Type B pancreatic cell (in vitro differentiated cells): ENCODE measurements around the gene ALG13. TPM values are rescaled to one million over a fixed set of nuclear protein-coding genes. Genes with fewer than 3 reads are reported as not detected.
"Not testable (repeated sequence)": the region's sequence is repeated elsewhere in the genome, so short reads cannot be mapped to it uniquely, and the experiment has no call there.

Experiments
- DNase-seq: peaks from one replicate; pipeline ENCODE4 v3.0.0; 2021; ENCODE audit warnings: mixed read lengths; ENCODE audit not compliant: unreplicated experiment; ENCODE audit errors: extremely low spot score
- H3K27ac Mint-ChIP-seq: 2 replicates; pipeline ENCODE4 v1.8.0; 2021; ENCODE audit warnings: mild to moderate bottlenecking, mixed read lengths
- H3K27me3 Mint-ChIP-seq: 2 replicates; pipeline ENCODE4 v1.8.0; 2021; ENCODE audit warnings: mixed read lengths
- H3K36me3 Mint-ChIP-seq: 2 replicates; pipeline ENCODE4 v1.8.0; 2021; ENCODE audit warnings: mixed read lengths
- H3K4me1 Mint-ChIP-seq: one replicate; pipeline ENCODE4 v1.8.0; 2021; ENCODE audit warnings: mixed read lengths; ENCODE audit not compliant: unreplicated experiment
- H3K4me3 Mint-ChIP-seq: 2 replicates; pipeline ENCODE4 v1.8.0; 2021; ENCODE audit warnings: mild to moderate bottlenecking, mixed read lengths
- H3K9me3 Mint-ChIP-seq: 2 replicates; pipeline ENCODE4 v1.8.0; 2021; ENCODE audit warnings: mixed read lengths
- total RNA-seq: library from RNA; stranded (reverse); gene quantifications from 2 replicates; pipeline ENCODE4 v1.2.1, GENCODE V29; 2021; ENCODE audit warnings: low replicate concordance
- TF ChIP-seq, protein P1 (sequence below): fragments of 200-600 bp; sonication (generic); conservative IDR thresholded peaks from 2 replicates; pipeline ENCODE4 v1.5.0; 2021; ENCODE audit warnings: antibody characterized with exemption, mild to moderate bottlenecking

Gene ALG13
- total RNA-seq, 1 donor from 2014 or later: 71.8 TPM

- TF ChIP-seq, protein P1, sequence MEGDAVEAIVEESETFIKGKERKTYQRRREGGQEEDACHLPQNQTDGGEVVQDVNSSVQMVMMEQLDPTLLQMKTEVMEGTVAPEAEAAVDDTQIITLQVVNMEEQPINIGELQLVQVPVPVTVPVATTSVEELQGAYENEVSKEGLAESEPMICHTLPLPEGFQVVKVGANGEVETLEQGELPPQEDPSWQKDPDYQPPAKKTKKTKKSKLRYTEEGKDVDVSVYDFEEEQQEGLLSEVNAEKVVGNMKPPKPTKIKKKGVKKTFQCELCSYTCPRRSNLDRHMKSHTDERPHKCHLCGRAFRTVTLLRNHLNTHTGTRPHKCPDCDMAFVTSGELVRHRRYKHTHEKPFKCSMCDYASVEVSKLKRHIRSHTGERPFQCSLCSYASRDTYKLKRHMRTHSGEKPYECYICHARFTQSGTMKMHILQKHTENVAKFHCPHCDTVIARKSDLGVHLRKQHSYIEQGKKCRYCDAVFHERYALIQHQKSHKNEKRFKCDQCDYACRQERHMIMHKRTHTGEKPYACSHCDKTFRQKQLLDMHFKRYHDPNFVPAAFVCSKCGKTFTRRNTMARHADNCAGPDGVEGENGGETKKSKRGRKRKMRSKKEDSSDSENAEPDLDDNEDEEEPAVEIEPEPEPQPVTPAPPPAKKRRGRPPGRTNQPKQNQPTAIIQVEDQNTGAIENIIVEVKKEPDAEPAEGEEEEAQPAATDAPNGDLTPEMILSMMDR: no peak
- Mint-ChIP-seq H3K27ac (no peak overlapping the region), H3K36me3 (peaks cover 48% of the 10 kb centered on the region), H3K9me3 (peaks cover 7% of the 10 kb centered on the region), H3K4me3 (no peak overlapping the region), H3K27me3 (no peaks in the 10 kb centered on the region), H3K4me1 (no peaks in the 10 kb centered on the region)
- DNase-seq: no peak
These were observed 75.5 kb downstream of the ALG13 start for GRCh38 chrX:111756486-111756885.

- H3K9me3 Mint-ChIP-seq: peaks cover 4% of the 10 kb centered on the region
- no peak overlapping the region for H3K4me3 Mint-ChIP-seq
- no peak for DNase-seq
These were observed 78.7 kb downstream of the ALG13 start for GRCh38 chrX:111759686-111760085.

DNA sequence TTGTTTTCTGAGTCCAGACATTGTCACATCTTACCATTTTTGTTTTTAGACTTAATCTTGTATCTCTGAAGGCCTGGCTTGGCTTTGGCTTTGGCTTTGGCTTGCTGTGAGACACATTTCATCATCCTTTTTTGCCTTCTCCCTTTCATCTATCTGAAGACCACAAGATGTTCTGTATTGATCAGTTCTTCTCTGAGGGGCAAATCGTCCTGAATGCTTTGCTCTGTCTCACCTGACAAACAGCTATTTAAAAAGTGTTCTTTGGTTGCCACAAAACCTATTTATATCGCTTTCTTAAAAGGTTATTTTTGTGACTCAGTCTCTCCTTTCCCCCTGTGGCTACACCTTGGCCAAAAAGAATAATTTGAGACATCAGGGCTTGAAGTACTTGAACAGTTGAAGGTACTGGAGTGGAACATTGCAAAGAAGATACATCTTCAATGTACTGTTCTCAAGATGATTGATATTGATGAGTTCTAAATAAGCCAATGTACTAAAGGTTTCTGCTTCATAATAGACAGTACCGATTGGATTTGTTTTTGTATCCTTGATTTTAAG is 80.7 kb downstream of the ALG13 start:
- peaks cover 32% of the 10 kb centered on the region for H3K36me3 Mint-ChIP-seq
- no peaks in the 10 kb centered on the region for H3K27me3 Mint-ChIP-seq
- H3K9me3 Mint-ChIP-seq: no peaks in the 10 kb centered on the region
- no peak for DNase-seq
- TF ChIP-seq, protein P1: no peak
- H3K27ac Mint-ChIP-seq: no peak overlapping the region
- no peak overlapping the region for H3K4me3 Mint-ChIP-seq
- H3K4me1 Mint-ChIP-seq: no peaks in the 10 kb centered on the region

More at GRCh38 chrX:111759686-111760085, 78.7 kb downstream of the ALG13 start:
- H3K4me1 Mint-ChIP-seq: no peaks in the 10 kb centered on the region
- TF ChIP-seq, protein P1: no peak
- H3K27me3 Mint-ChIP-seq: no peaks in the 10 kb centered on the region
- H3K27ac Mint-ChIP-seq: no peak overlapping the region
- H3K36me3 Mint-ChIP-seq: peaks cover 28% of the 10 kb centered on the region

GRCh38 chrX:111778591-111778990 is 97.6 kb downstream of the ALG13 start:
- Mint-ChIP-seq H3K27me3 (no peaks in the 10 kb centered on the region), H3K4me1 (no peaks in the 10 kb centered on the region), H3K27ac (no peak overlapping the region), H3K4me3 (no peak overlapping the region), H3K9me3 (no peaks in the 10 kb centered on the region), H3K36me3 (no peaks in the 10 kb centered on the region)
- no peak for DNase-seq
- TF ChIP-seq, protein P1: no peak

- H3K9me3 Mint-ChIP-seq: no peaks in the 10 kb centered on the region
- H3K27ac Mint-ChIP-seq: no peak overlapping the region
- H3K36me3 Mint-ChIP-seq: no peaks in the 10 kb centered on the region
- no peak overlapping the region for H3K4me3 Mint-ChIP-seq
- TF ChIP-seq, protein P1: no peak
- no peak for DNase-seq
- no peaks in the 10 kb centered on the region for H3K4me1 Mint-ChIP-seq
- H3K27me3 Mint-ChIP-seq: no peaks in the 10 kb centered on the region
These were observed 98.6 kb downstream of the ALG13 start for GRCh38 chrX:111779582-111779981.

- TF ChIP-seq, protein P1: no peak
- Mint-ChIP-seq H3K36me3 (no peaks in the 10 kb centered on the region), H3K27ac (no peak overlapping the region), H3K9me3 (no peaks in the 10 kb centered on the region), H3K27me3 (no peaks in the 10 kb centered on the region), H3K4me3 (no peak overlapping the region), H3K4me1 (no peaks in the 10 kb centered on the region)
- no peak for DNase-seq
These were observed 103.7 kb downstream of the ALG13 start for GRCh38 chrX:111784667-111785066.

DNA sequence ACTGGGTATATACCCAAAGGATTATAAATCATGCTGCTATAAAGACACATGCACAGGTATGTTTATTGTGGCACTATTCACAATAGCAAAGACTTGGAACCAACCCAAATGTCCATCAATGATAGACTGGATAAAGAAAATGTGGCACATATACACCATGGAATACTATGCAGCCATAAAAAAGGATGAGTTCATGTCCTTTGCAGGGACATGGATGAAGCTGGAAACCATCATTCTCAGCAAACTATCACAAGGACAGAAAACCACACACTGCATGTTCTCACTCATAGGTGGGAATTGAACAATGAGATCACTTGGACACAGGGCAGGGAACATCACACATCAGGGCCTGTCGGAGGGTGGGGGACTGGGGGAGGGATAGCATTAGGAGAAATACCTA is 109.1 kb downstream of the ALG13 start:
- H3K36me3 Mint-ChIP-seq, H3K4me3 Mint-ChIP-seq, DNase-seq, H3K27ac Mint-ChIP-seq, H3K4me1 Mint-ChIP-seq, H3K9me3 Mint-ChIP-seq, H3K27me3 Mint-ChIP-seq: not testable (repeated sequence)
